Ovary (tissue), 9 donors: Measurements from ENCODE around the gene SLIT3. TPM values are rescaled to one million over a fixed set of nuclear protein-coding genes. Genes with fewer than 3 reads are reported as not detected.

Experiments used
- DNase-seq, 5 donors: peaks; one replicate each; pipeline ENCODE4 v3.0.0-alpha.2; 2019 to 2020
- H3K27ac ChIP-seq, 2 donors: fragments of 200-600 bp; one replicate each; pipeline versions ENCODE4 v1.5.1 to v1.8.0; 2019 to 2022
- H3K27me3 ChIP-seq: fragments of 200-600 bp; one replicate; pipeline ENCODE4 v1.8.0; 2022
- H3K36me3 ChIP-seq: fragments of 200-600 bp; sonication (generic); one replicate; pipeline ENCODE4 v1.5.1; 2019
- H3K4me1 ChIP-seq: one replicate; pipeline ENCODE4 v1.8.1; 2013; ENCODE audit warnings: mild to moderate bottlenecking, moderate library complexity; ENCODE audit not compliant: insufficient read depth
- H3K4me3 ChIP-seq: fragments of 200-600 bp; sonication (generic); one replicate; pipeline ENCODE4 v1.5.1; 2017
- H3K9me3 ChIP-seq, 2 donors: fragments of 200-600 bp in 1 of 2; sonication (generic) in 1 of 2; one replicate each; pipeline versions ENCODE4 v1.5.1 to v1.8.1; 2013 to 2019; ENCODE audit warnings: mild to moderate bottlenecking in 1 of 2, moderate library complexity in 1 of 2
- EP300 ChIP-seq: sonication (generic); formaldehyde crosslinking; IDR thresholded peaks from one replicate; pipeline ENCODE4 v1.6.1; 2017; ENCODE audit warnings: antibody characterized with exemption
- POLR2A ChIP-seq: fragments of 450-650 bp; IDR thresholded peaks from one replicate; pipeline ENCODE4 v1.6.1; 2017; ENCODE audit warnings: antibody characterized with exemption, mild to moderate bottlenecking, moderate library complexity
- WGBS, 3 donors: extraction: QIAGEN DNeasy Blood & Tissue Kit in 1 of 3; methylation state at CpG; one replicate each; pipeline versions ENCODE4 v1.1.5 to v1.1.7; 2013 to 2017; 5-methylcytosine and 5-hydroxymethylcytosine counted together
- intact Hi-C, 4 donors: fragments of 100-400 bp; cut with DNase I; formaldehyde crosslinking; loops; one replicate each; pipeline versions ENCODE4 v1.11.0 to v1.15.1; 2022 to 2023
- polyA plus RNA-seq, 2 donors: library from polyadenylated mRNA; stranded (reverse); fragments of 200-250 nt in 1 of 2; fragments of 350-450 nt in 1 of 2; fragmentation: Illumina TruSeq in 1 of 2; extraction: RNeasy Lipid Tissue Mini Kit (QIAGEN cat#74804) in 1 of 2; gene quantifications; one replicate each; pipeline ENCODE4 v1.2.3, GENCODE V29; 2013 to 2014
- total RNA-seq, 7 donors: library from RNA; depleted of rRNA in 2 of 7; stranded (reverse); fragments of >200 nt in 2 of 7; fragmentation: NEBNext Ultra II Directional in 3 of 7; extraction: Animal tissue kit (Norgen Biotek cat#: 25700) in 3 of 7; gene quantifications; one replicate each; pipeline versions ENCODE4 v1.1.0 to v1.2.4, GENCODE V29; 2016 to 2023
- TF ChIP-seq, protein P1 (sequence below), 3 donors: fragments of 450-650 bp in 2 of 3; fragments of 200-600 bp in 1 of 3; IDR thresholded peaks; one replicate each; pipeline versions ENCODE4 v1.5.1 to v1.8.0; 2016 to 2022; ENCODE audit warnings: antibody characterized with exemption in 3 of 3, mild to moderate bottlenecking in 1 of 3
- donor health status: DM: no; HTN: no; CAD: no; lungs with moderate emphysema.
- donor health status: DM: no; HTN: no; CAD: no.
- donor health status: Bipolar disorder and iron deficiency.
- donor health status: DM: yes; HTN: yes; CAD: no.
- donor health status: DM: no; HTN: no; CAD: no.
- donor health status: DM: yes; HTN: yes; CAD: no.

Gene SLIT3
- total and polyA plus RNA-seq, 9 donors = 10.3 to 106 (median 24.4) TPM

DNA sequence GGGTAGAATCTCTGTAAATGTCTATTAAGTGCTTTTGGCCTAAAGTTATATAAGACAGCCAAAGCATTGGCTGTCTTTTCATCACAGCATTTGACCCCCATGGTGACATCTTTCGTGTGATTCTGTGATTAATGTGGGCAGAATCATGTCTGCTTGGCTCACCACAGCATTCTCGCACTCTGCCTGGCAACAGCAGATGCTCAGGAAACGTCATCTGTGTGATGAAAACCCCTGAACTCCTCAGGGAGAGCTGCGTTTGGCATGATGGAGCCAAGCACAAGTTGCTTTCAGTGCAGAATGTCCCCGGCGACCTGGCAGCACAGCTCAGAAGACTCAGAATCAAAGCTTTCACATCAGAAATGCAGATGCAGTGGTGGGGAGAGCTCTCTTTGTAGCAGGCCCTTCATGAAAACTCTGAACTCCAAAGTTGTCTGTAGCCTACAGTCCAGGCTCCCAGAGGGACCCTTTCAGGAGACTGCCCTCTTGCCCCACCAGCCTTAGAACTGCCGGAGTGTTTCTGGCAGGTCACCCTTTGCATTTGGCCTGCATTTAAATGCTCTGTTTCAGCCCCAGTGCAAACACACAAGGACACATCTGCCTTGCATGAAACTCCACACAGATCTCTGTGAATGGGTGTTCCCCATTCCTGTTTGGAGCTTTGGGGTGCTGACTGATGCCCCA, 566.2 kb downstream of the SLIT3 start:
- no peak for TF ChIP-seq EP300
- no peak for TF ChIP-seq POLR2A
- TF ChIP-seq, protein P1, sequence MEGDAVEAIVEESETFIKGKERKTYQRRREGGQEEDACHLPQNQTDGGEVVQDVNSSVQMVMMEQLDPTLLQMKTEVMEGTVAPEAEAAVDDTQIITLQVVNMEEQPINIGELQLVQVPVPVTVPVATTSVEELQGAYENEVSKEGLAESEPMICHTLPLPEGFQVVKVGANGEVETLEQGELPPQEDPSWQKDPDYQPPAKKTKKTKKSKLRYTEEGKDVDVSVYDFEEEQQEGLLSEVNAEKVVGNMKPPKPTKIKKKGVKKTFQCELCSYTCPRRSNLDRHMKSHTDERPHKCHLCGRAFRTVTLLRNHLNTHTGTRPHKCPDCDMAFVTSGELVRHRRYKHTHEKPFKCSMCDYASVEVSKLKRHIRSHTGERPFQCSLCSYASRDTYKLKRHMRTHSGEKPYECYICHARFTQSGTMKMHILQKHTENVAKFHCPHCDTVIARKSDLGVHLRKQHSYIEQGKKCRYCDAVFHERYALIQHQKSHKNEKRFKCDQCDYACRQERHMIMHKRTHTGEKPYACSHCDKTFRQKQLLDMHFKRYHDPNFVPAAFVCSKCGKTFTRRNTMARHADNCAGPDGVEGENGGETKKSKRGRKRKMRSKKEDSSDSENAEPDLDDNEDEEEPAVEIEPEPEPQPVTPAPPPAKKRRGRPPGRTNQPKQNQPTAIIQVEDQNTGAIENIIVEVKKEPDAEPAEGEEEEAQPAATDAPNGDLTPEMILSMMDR (IDR thresholded peaks at IDR 0.05) = no peak
- WGBS, 3 donors = 47 to 69% (median 67%) methylated on average over 7 of the region's 7 CpGs
- no peaks in the 10 kb centered on the region for H3K27me3 ChIP-seq
- intact Hi-C loops = no loop called here
- no peak overlapping the region for H3K27ac ChIP-seq
- no peaks in the 10 kb centered on the region for H3K36me3 ChIP-seq
- DNase-seq = peak in 2 of 5 donors; percentile 41 to 52
- no peaks in the 10 kb centered on the region for H3K9me3 ChIP-seq
- peaks cover 2% of the 10 kb centered on the region for H3K4me1 ChIP-seq
- H3K4me3 ChIP-seq = no peak overlapping the region

DNA sequence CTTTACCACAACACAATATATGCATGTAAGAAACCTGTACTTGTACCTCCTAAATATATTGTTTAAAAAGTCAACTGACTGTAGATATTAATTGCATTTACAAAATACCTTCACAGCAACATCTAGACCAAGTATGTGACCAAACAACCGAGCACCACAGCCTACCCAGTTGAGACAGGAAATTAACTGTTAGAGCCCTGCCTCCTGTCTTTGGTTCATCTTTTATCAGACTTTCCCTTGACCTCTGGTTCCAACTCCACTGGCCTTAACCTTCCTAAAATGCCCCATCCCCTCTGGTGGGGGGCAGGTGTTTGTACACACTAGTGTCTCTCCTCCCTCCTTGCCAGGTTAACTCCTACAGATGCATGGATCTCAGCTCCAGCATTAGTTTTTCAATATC, 566.8 kb downstream of the SLIT3 start:
- Histone ChIP-seq H3K4me3 (no peak overlapping the region), H3K27ac (no peak overlapping the region), H3K27me3 (no peaks in the 10 kb centered on the region), H3K36me3 (no peaks in the 10 kb centered on the region), H3K9me3 (no peaks in the 10 kb centered on the region), H3K4me1 (peaks cover 2% of the 10 kb centered on the region)
- intact Hi-C loops = no loop called here
- WGBS, 3 donors = 77 to 85% (median 82%) methylated on average over 1 of the region's 1 CpG
- DNase-seq = no peak
- TF ChIP-seq POLR2A (no peak), EP300 (no peak)
- TF ChIP-seq, protein P1 (IDR thresholded peaks at IDR 0.05) = no peak

DNA sequence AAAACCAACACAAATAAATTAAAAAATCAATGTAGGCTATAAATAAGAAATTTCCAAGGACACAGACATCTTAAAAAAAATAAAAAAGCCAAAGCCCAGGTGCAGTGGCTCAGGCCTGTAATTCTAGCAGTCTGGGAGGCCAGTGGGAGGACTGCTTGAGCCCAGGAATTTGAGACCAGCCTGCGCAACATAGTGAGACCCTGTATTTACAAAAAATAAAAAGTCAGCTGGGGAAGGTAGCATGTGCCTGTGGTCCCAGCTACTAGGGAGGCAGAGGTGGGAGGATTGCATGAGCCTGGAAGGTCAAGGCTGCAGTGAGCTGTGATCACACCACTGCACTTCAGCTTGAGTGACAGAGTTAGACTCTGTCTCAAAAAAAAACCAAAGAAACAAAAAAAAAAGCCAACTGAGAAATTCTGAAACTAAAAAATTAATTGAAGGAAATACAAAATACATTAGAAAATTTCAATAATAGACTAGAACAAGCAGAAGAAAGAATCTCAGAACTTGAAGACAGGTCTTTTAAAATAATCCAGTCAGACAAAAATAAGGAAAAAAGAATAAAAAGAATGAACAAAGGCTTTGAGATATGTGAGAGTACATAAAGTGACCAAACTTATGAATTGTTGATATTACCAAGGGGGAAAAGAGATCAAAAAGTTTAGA, 572.3 kb downstream of the SLIT3 start:
- DNase-seq = no peak
- intact Hi-C loops = no loop called here
- WGBS, 3 donors = 48 to 74% (median 63%) methylated on average over 1 of the region's 1 CpG
- no peaks in the 10 kb centered on the region for H3K27me3 ChIP-seq
- no peaks in the 10 kb centered on the region for H3K36me3 ChIP-seq
- no peaks in the 10 kb centered on the region for H3K4me1 ChIP-seq
- TF ChIP-seq, protein P1 (IDR thresholded peaks at IDR 0.05) = no peak
- TF ChIP-seq POLR2A = no peak
- no peak for TF ChIP-seq EP300
- no peak overlapping the region for H3K4me3 ChIP-seq
- H3K9me3 ChIP-seq = peaks cover 0 to 4% of the 10 kb centered on the region in 2 donors
- H3K27ac ChIP-seq = no peak overlapping the region

DNA sequence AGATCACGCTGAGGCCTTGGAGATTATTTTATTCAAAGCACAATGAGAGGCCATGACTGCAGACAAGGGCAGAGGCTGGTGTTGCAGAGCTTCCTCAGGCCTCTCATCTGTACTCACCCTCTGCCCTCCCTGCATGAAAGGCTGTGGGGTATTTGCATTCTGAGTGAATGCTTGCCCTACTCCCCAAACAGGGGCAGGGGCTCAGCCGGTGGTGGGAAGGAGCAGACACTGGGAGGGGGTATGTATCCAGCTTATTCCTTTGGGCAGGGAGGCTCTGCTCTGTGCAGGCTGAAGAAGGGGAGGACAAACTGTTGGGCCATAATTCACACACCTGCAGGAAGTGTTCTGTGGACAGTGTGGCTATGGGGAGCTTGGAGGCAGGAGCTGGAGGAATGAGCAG, 573.4 kb downstream of the SLIT3 start:
- H3K4me1 ChIP-seq = no peaks in the 10 kb centered on the region
- WGBS, 3 donors = 55 to 67% (median 67%) methylated on average over 2 of the region's 2 CpGs
- intact Hi-C loops = no loop called here
- TF ChIP-seq POLR2A (no peak), EP300 (no peak)
- TF ChIP-seq, protein P1 (IDR thresholded peaks at IDR 0.05) = no peak
- no peak for DNase-seq
- peaks cover 0 to 4% of the 10 kb centered on the region in 2 donors for H3K9me3 ChIP-seq
- no peaks in the 10 kb centered on the region for H3K36me3 ChIP-seq
- no peak overlapping the region for H3K27ac ChIP-seq
- no peaks in the 10 kb centered on the region for H3K27me3 ChIP-seq
- no peak overlapping the region for H3K4me3 ChIP-seq
